Stimulated activated CD4-positive, alpha-beta T cell treated with anti-CD3 and anti-CD28 coated beads, Interleukin-4, amount 100 ng/mL, for 4 hours (primary cell): ENCODE data around the gene FUS.
"Not testable (repeated sequence)": the region's sequence is repeated elsewhere in the genome, so short reads cannot be mapped to it uniquely, and the experiment has no call there.

Experiments used
- DNase-seq, 2 experiments: peaks; one replicate each; pipeline ENCODE4 v3.0.0-alpha.2; 2020

The FUS gene

GRCh38 chr16:31187808-31188189, 7.9 kb downstream of the FUS start:
- DNase-seq = no peak

- no peak for DNase-seq
These were observed 8.8 kb downstream of the FUS start for GRCh38 chr16:31188450-31189411.

- DNase-seq = no peak
These were observed 9.5 kb downstream of the FUS start for GRCh38 chr16:31189412-31189778.

- DNase-seq = no peak
These were observed 10.1 kb downstream of the FUS start for GRCh38 chr16:31190061-31190460.

GRCh38 chr16:31190818-31191444, 11.0 kb downstream of the FUS start:
- DNase-seq = no peak

- DNase-seq = no peak
These were observed 11.9 kb downstream of the FUS start for GRCh38 chr16:31191697-31192428.

- DNase-seq = no peak
These were observed 13.1 kb downstream of the FUS start for GRCh38 chr16:31192856-31193642.

GRCh38 chr16:31193874-31194273, 13.9 kb downstream of the FUS start:
- DNase-seq = no peak

GRCh38 chr16:31194898-31195297, 15.0 kb downstream of the FUS start:
- DNase-seq = no peak

- DNase-seq = not testable (repeated sequence)
These were observed 15.9 kb downstream of the FUS start for GRCh38 chr16:31195861-31196260.

GRCh38 chr16:31196324-31197088, 16.6 kb downstream of the FUS start:
- DNase-seq = no peak

GRCh38 chr16:31198207-31198882, 18.4 kb downstream of the FUS start:
- DNase-seq = no peak

- no peak for DNase-seq
These were observed 19.6 kb downstream of the FUS start for GRCh38 chr16:31199430-31200041.

- DNase-seq = not testable (repeated sequence)
These were observed 20.2 kb downstream of the FUS start for GRCh38 chr16:31200111-31200510.

GRCh38 chr16:31200821-31201568, 21.1 kb downstream of the FUS start:
- DNase-seq = peak in 1 of 2 experiments; percentile 29

- DNase-seq = peak; percentile 27 to 45
These were observed 21.9 kb downstream of the FUS start for GRCh38 chr16:31201582-31202413.

- peak in 1 of 2 experiments; percentile 18 for DNase-seq
These were observed 22.8 kb downstream of the FUS start, which contains the start of gene PYCARD for GRCh38 chr16:31202414-31203375. PYCARD (minus strand) TSS chr16:31202760; CDS start chr16:31202690, 70 bp downstream.
